HEK293T (cell line): Measurements from ENCODE around the gene JAKMIP2.

ENCODE experiments used
- ARNT ChIP-seq: fragments of 450-650 bp; IDR thresholded peaks from 2 replicates; pipeline ENCODE4 v1.6.1; 2017; ENCODE audit warnings: mild to moderate bottlenecking
- BHLHE40 ChIP-seq: fragments of 450-650 bp; IDR thresholded peaks from 2 replicates; pipeline ENCODE4 v1.6.1; 2016; ENCODE audit warnings: mild to moderate bottlenecking, moderate library complexity, borderline replicate concordance
- ELF4 ChIP-seq: fragments of 450-650 bp; IDR thresholded peaks from 2 replicates; pipeline ENCODE4 v1.6.1; 2017; ENCODE audit warnings: antibody characterized with exemption
- FOXK2 ChIP-seq: fragments of 450-650 bp; IDR thresholded peaks from 2 replicates; pipeline ENCODE4 v1.6.1; 2016; ENCODE audit warnings: mild to moderate bottlenecking
- FOXM1 ChIP-seq: fragments of 450-650 bp; IDR thresholded peaks from 2 replicates; pipeline ENCODE4 v1.6.1; 2017; ENCODE audit warnings: mild to moderate bottlenecking, borderline replicate concordance
- HDGF ChIP-seq: fragments of 450-650 bp; IDR thresholded peaks from 2 replicates; pipeline ENCODE4 v1.6.1; 2017; ENCODE audit warnings: antibody characterized with exemption, borderline replicate concordance
- LEF1 ChIP-seq: fragments of 450-650 bp; IDR thresholded peaks from 2 replicates; pipeline ENCODE4 v1.6.1; 2017; ENCODE audit warnings: mild to moderate bottlenecking, borderline replicate concordance
- PKNOX1 ChIP-seq: fragments of 450-650 bp; IDR thresholded peaks from 2 replicates; pipeline ENCODE4 v1.6.1; 2016
- SP1 ChIP-seq: fragments of 450-650 bp; IDR thresholded peaks from 2 replicates; pipeline ENCODE4 v1.6.1; 2017
- SUZ12 ChIP-seq: fragments of 450-650 bp; IDR thresholded peaks from 2 replicates; pipeline ENCODE4 v1.6.1; 2016; ENCODE audit warnings: mild to moderate bottlenecking
- TARDBP ChIP-seq: fragments of 450-650 bp; IDR thresholded peaks from 2 replicates; pipeline ENCODE4 v1.6.1; 2016
- ZNF384 ChIP-seq: fragments of 450-650 bp; IDR thresholded peaks from 2 replicates; pipeline ENCODE4 v1.6.1; 2016

GRCh38 chr5:147661541-147661940 lies 121.0 kb downstream of the JAKMIP2 start:
- TF ChIP-seq ZNF384 (no peak), FOXM1 (no peak), TARDBP (no peak), BHLHE40 (no peak), SUZ12 (no peak), LEF1 (no peak), HDGF (no peak), SP1 (no peak), PKNOX1 (no peak), ELF4 (no peak), ARNT (no peak), FOXK2 (no peak)
